GOT3 (cell line): ENCODE data around the gene SSX5.
"Not testable (repeated sequence)": the region's sequence is repeated elsewhere in the genome, so short reads cannot be mapped to it uniquely, and the experiment has no call there.

ENCODE experiments used
- DNase-seq: peaks from one replicate; lab custom pipeline; 2025; ENCODE audit warnings: mixed read lengths; lab: John Stamatoyannopoulos, UW

SSX5 gene

GRCh38 chrX:48196745-48197201 lies at the start of gene SSX5:
Gene SSX5 (minus strand): TSS chrX:48196795. CDS start chrX:48195358, 1,437 bp downstream.
- DNase-seq: no peak

- DNase-seq: not testable (repeated sequence)
Observed at GRCh38 chrX:48224196-48224595, 27.6 kb upstream of the SSX5 start.

- not testable (repeated sequence) for DNase-seq
Observed at GRCh38 chrX:48214341-48214740, 17.7 kb upstream of the SSX5 start.

- not testable (repeated sequence) for DNase-seq
Observed at GRCh38 chrX:48190024-48190423, 6.6 kb downstream of the SSX5 start.

- not testable (repeated sequence) for DNase-seq
Observed at GRCh38 chrX:48181882-48182281, 14.7 kb downstream of the SSX5 start.

GRCh38 chrX:48180811-48181210 lies 15.8 kb downstream of the SSX5 start:
- no peak for DNase-seq

- DNase-seq: no peak
Observed at GRCh38 chrX:48179691-48180090, 16.9 kb downstream of the SSX5 start.

- not testable (repeated sequence) for DNase-seq
Observed at GRCh38 chrX:48166322-48166721, 30.3 kb downstream of the SSX5 start.

- DNase-seq: no peak
Observed at GRCh38 chrX:48165241-48165640, 31.4 kb downstream of the SSX5 start.

- DNase-seq: no peak
Observed at GRCh38 chrX:48156014-48156413, 40.6 kb downstream of the SSX5 start.

GRCh38 chrX:48154796-48155195 lies 41.8 kb downstream of the SSX5 start:
- DNase-seq: no peak

- DNase-seq: no peak
Observed at GRCh38 chrX:48153769-48154168, 42.8 kb downstream of the SSX5 start.

GRCh38 chrX:48142697-48143096 lies 53.9 kb downstream of the SSX5 start:
- not testable (repeated sequence) for DNase-seq

GRCh38 chrX:48141810-48142508 lies 54.6 kb downstream of the SSX5 start:
- DNase-seq: not testable (repeated sequence)

GRCh38 chrX:48139076-48139475 lies 57.5 kb downstream of the SSX5 start:
- not testable (repeated sequence) for DNase-seq
